WERI-Rb-1 (cell line): ENCODE results near the gene DOK6.

Source experiments
- DNase-seq: peaks from one replicate; pipeline ENCODE4 v3.0.0-alpha.2; 2020
- H3K27ac ChIP-seq: fragments of 250-450 bp; sonication (Bioruptor Pico); 2 replicates; pipeline ENCODE4 v1.5.1; 2020; ENCODE audit warnings: mild to moderate bottlenecking, moderate library complexity
- H3K27me3 ChIP-seq: fragments of 250-450 bp; sonication (Bioruptor Pico); 2 replicates; pipeline ENCODE4 v1.5.1; 2021; ENCODE audit warnings: mild to moderate bottlenecking, low read depth, moderate library complexity; ENCODE audit not compliant: insufficient read depth, severe bottlenecking
- H3K36me3 ChIP-seq: fragments of 250-450 bp; sonication (Bioruptor Pico); 2 replicates; pipeline ENCODE4 v1.5.1; 2020; ENCODE audit warnings: mild to moderate bottlenecking, moderate library complexity
- H3K4me3 ChIP-seq: 2 replicates; pipeline ENCODE4 v1.5.1; 2011; ENCODE audit warnings: low read depth, mild to moderate bottlenecking, control low read depth, low read length
- H3K9me3 ChIP-seq: fragments of 250-450 bp; sonication (Bioruptor Pico); 2 replicates; pipeline ENCODE4 v1.5.1; 2021; ENCODE audit warnings: mild to moderate bottlenecking, moderate library complexity; ENCODE audit not compliant: severe bottlenecking
- CTCF ChIP-seq: IDR thresholded peaks from 2 replicates; pipeline ENCODE4 v1.5.1; 2011; ENCODE audit warnings: low read depth, mild to moderate bottlenecking, control low read depth, inconsistent platforms, low read length

The DOK6 gene

DNA sequence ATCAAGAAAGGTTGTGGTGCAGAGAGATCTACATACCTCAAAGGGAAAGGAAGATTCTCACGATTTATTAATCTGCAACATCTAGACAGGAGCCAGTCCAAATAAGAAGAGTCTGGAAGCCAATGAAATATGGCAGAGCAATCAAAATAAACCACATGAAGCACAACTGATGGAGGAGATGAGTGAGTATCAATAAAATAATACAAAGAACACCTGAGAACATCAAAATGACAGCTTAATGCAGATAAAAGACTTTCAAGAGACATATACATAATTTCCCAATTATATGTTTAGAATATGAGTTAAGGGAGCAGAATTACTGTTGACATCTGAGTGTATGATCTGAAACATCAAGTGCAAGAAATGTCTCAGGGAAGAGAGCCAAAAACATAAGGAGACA is 12.5 kb upstream of the DOK6 start:
- TF ChIP-seq CTCF: no peak
- no peak for DNase-seq
- no peaks in the 10 kb centered on the region for H3K27me3 ChIP-seq
- no peak overlapping the region for H3K27ac ChIP-seq
- H3K9me3 ChIP-seq: no peaks in the 10 kb centered on the region
- no peaks in the 10 kb centered on the region for H3K36me3 ChIP-seq
- H3K4me3 ChIP-seq: no peak overlapping the region

GRCh38 chr18:69397096-69397495 is 3.6 kb upstream of the DOK6 start:
- Histone ChIP-seq H3K9me3 (no peaks in the 10 kb centered on the region), H3K27me3 (no peaks in the 10 kb centered on the region), H3K36me3 (no peaks in the 10 kb centered on the region), H3K27ac (no peak overlapping the region), H3K4me3 (no peak overlapping the region)
- no peak for DNase-seq
- no peak for TF ChIP-seq CTCF

- H3K9me3 ChIP-seq: no peaks in the 10 kb centered on the region
Measured at GRCh38 chr18:69399253-69399652, 1.4 kb upstream of the DOK6 start.

DNA sequence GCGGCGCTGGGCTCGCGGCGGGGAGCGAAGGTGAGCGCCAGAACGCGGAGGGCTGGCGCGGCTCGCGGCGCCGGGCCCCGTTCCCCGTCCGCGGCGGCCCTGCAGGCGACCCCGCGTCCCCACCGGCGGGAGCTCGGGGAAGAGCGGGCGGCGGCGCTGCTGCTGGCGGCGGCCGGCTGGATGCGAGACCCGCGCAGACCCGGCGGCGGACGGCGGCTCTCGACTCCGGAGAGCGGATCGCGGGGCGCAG is 213 bp downstream of the DOK6 start:
- peak overlapping the region; percentile 53 for H3K4me3 ChIP-seq
- no peaks in the 10 kb centered on the region for H3K27me3 ChIP-seq
- no peak for DNase-seq
- H3K9me3 ChIP-seq: no peaks in the 10 kb centered on the region
- peak overlapping the region; percentile 75 for H3K27ac ChIP-seq
- H3K36me3 ChIP-seq: no peaks in the 10 kb centered on the region
- no peak for TF ChIP-seq CTCF

More at GRCh38 chr18:69399253-69399652, 1.4 kb upstream of the DOK6 start:
- Histone ChIP-seq H3K36me3 (no peaks in the 10 kb centered on the region), H3K27ac (no peak overlapping the region), H3K27me3 (no peaks in the 10 kb centered on the region), H3K4me3 (no peak overlapping the region)
- TF ChIP-seq CTCF: no peak
- no peak for DNase-seq

GRCh38 chr18:69401226-69401971 is 711 bp downstream of the DOK6 start:
- Histone ChIP-seq H3K27ac (peak overlapping the region; percentile 75), H3K9me3 (no peaks in the 10 kb centered on the region), H3K27me3 (no peaks in the 10 kb centered on the region), H3K4me3 (peak overlapping the region; percentile 53), H3K36me3 (no peaks in the 10 kb centered on the region)
- DNase-seq: peak; percentile 15
- no peak for TF ChIP-seq CTCF

- peak; percentile 5 for DNase-seq
- H3K4me3 ChIP-seq: peak overlapping the region; percentile 53
- H3K9me3 ChIP-seq: no peaks in the 10 kb centered on the region
- no peak for TF ChIP-seq CTCF
- H3K36me3 ChIP-seq: no peaks in the 10 kb centered on the region
- H3K27ac ChIP-seq: no peak overlapping the region
- no peaks in the 10 kb centered on the region for H3K27me3 ChIP-seq
Measured at GRCh38 chr18:69401972-69402532, 1.4 kb downstream of the DOK6 start.
